ENCODE measurements around the gene MTRF1L.

Gene MTRF1L

DNA sequence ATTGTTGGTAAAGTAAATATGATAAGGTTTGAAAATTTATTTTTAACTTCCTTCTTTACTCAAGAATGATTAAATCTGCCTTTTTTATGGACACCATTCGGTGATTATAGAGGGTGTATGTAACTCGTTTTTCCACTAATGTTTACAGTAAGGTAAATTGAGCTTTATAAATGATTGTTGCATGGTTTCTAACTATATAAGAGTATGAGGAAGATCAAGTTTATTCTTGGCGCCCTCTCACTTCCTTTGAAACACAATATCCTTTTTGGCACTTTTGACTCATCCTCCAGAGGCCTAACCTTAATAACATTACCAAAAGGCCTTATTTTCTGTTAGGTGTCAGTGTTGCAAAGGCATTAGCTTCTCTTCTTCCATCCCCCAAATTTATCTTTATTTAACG lies 41.8 kb upstream of the MTRF1L start:
- TF ChIP-seq CTBP1 (IDR thresholded peaks at IDR 0.05; ENCODE audit: borderline replicate concordance) (no peak), L3MBTL2 (conservative IDR thresholded peaks at IDR 0.05) (no peak), ZNF384 (IDR thresholded peaks at IDR 0.05) (no peak), FOXA1 (IDR thresholded peaks at IDR 0.05) (no peak), ARNT (IDR thresholded peaks at IDR 0.05) (no peak), LEF1 (IDR thresholded peaks at IDR 0.05; ENCODE audit: borderline replicate concordance) (no peak), SUZ12 (IDR thresholded peaks at IDR 0.05) (no peak), BHLHE40 (IDR thresholded peaks at IDR 0.05; ENCODE audit: borderline replicate concordance) (no peak)
- POLR2A ChIA-PET, result no interaction called here
- CTCF ChIA-PET, result no interaction called here
- no peak for DNase-seq (ENCODE audit: extremely low spot score)

DNA sequence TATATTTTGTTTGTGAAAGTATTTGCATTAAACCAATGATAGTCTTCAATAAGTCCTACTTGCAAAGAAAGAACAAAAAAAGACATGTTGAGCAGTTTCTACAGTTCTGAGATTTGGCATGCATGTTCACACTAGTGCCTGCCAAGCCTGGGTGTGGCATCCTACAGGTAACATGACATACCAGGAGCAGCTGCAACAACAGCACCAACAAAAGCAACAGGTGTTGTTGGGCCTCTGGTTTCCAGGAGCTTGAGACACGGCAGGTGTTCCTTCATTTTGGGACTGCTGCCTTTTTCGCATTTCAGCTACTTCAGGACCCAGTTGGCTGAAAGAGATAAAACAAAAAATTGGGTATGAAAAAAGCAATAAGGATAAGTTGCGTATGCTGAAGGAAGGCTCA lies 41.2 kb upstream of the MTRF1L start:
- DNase-seq (ENCODE audit: extremely low spot score), result no peak
- TF ChIP-seq CTBP1 (IDR thresholded peaks at IDR 0.05; ENCODE audit: borderline replicate concordance) (no peak), TARDBP (IDR thresholded peaks at IDR 0.05) (no peak), FOXA1 (IDR thresholded peaks at IDR 0.05) (no peak), HDGF (IDR thresholded peaks at IDR 0.05; ENCODE audit: borderline replicate concordance) (no peak), FOXM1 (IDR thresholded peaks at IDR 0.05; ENCODE audit: borderline replicate concordance) (no peak), ARNT (IDR thresholded peaks at IDR 0.05) (no peak), SP1 (IDR thresholded peaks at IDR 0.05) (no peak), FOXK2 (IDR thresholded peaks at IDR 0.05) (no peak)
- TF ChIP-seq, protein P1, sequence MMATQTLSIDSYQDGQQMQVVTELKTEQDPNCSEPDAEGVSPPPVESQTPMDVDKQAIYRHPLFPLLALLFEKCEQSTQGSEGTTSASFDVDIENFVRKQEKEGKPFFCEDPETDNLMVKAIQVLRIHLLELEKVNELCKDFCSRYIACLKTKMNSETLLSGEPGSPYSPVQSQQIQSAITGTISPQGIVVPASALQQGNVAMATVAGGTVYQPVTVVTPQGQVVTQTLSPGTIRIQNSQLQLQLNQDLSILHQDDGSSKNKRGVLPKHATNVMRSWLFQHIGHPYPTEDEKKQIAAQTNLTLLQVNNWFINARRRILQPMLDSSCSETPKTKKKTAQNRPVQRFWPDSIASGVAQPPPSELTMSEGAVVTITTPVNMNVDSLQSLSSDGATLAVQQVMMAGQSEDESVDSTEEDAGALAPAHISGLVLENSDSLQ (IDR thresholded peaks at IDR 0.05), result no peak
- ChIA-PET POLR2A (no interaction called here), CTCF (no interaction called here)

GRCh38 chr6:153038378-153039057 lies 36.0 kb upstream of the MTRF1L start:
- no peak for DNase-seq (ENCODE audit: extremely low spot score)
- no peak for TF ChIP-seq FOXA1 (IDR thresholded peaks at IDR 0.05)
- TF ChIP-seq L3MBTL2 (conservative IDR thresholded peaks at IDR 0.05), result no peak
- no peak for TF ChIP-seq FOXK2 (IDR thresholded peaks at IDR 0.05)
- TF ChIP-seq CTBP1 (IDR thresholded peaks at IDR 0.05; ENCODE audit: borderline replicate concordance), result no peak
- no peak for TF ChIP-seq TARDBP (IDR thresholded peaks at IDR 0.05)
- POLR2A ChIA-PET, result no interaction called here
- CTCF ChIA-PET, result no interaction called here

GRCh38 chr6:153034139-153034538 lies 31.6 kb upstream of the MTRF1L start:
- POLR2A ChIA-PET, result no interaction called here
- no peak for DNase-seq (ENCODE audit: extremely low spot score)
- TF ChIP-seq BHLHE40 (IDR thresholded peaks at IDR 0.05; ENCODE audit: borderline replicate concordance) (no peak), L3MBTL2 (conservative IDR thresholded peaks at IDR 0.05) (no peak), NFRKB (IDR thresholded peaks at IDR 0.05) (no peak), HDGF (IDR thresholded peaks at IDR 0.05; ENCODE audit: borderline replicate concordance) (no peak), SUZ12 (IDR thresholded peaks at IDR 0.05) (no peak), CTBP1 (IDR thresholded peaks at IDR 0.05; ENCODE audit: borderline replicate concordance) (no peak), LEF1 (IDR thresholded peaks at IDR 0.05; ENCODE audit: borderline replicate concordance) (no peak), ZNF384 (IDR thresholded peaks at IDR 0.05) (no peak), FOXA1 (IDR thresholded peaks at IDR 0.05) (no peak), SP1 (IDR thresholded peaks at IDR 0.05) (no peak), FOXK2 (IDR thresholded peaks at IDR 0.05) (no peak), ARNT (IDR thresholded peaks at IDR 0.05) (no peak), TARDBP (IDR thresholded peaks at IDR 0.05) (no peak), FOXM1 (IDR thresholded peaks at IDR 0.05; ENCODE audit: borderline replicate concordance) (no peak), ELF4 (IDR thresholded peaks at IDR 0.05) (no peak)
- TF ChIP-seq, protein P1 (IDR thresholded peaks at IDR 0.05), result no peak
- CTCF ChIA-PET, result no interaction called here

DNA sequence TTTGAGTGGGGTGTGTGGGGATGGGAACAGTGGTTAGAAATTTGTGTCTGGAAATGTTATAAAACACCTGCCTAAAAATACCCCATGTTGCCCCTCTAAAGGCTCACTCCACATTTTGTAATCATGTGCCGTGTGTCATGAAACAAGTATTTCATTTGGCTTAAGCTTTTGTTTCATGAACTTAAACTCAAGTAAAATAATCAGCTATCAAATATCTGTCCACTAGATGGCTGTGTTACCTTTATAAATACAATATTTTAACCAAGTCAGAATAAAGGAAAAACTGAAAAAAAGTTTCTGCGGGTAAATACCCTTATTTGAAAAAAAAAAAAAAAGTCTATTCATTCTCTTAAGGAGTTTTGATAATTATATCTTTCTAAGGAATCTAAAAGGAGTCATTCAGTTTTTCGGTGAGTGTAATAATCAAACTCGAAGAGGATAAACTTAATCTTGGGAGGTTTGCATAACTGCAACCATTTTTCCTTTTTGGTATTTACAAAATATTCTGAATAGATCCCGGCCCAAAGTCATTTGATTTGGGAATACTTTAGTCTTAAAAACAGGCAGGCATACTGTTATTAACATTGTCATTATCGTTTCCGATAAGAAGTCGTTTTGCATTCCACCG lies 29.9 kb upstream of the MTRF1L start:
- POLR2A ChIA-PET, result no interaction called here
- DNase-seq (ENCODE audit: extremely low spot score), result no peak

GRCh38 chr6:153031335-153031955 lies 28.9 kb upstream of the MTRF1L start:
- POLR2A ChIA-PET, result no interaction called here

More for the DNA sequence above, 29.9 kb upstream of the MTRF1L start:
- peak; percentile 58 for TF ChIP-seq ZNF384 (IDR thresholded peaks at IDR 0.05)
- TF ChIP-seq SUZ12 (IDR thresholded peaks at IDR 0.05), result no peak
- CTCF ChIA-PET, result interaction anchor here (0.7 to 1.0 kb wide), 2 partner anchors 76 to 199 kb away, joined by 3 read pairs; no protein-coding TSS in a partner anchor

More at GRCh38 chr6:153031335-153031955, 28.9 kb upstream of the MTRF1L start:
- DNase-seq (ENCODE audit: extremely low spot score), result no peak
- no peak for TF ChIP-seq SUZ12 (IDR thresholded peaks at IDR 0.05)
- TF ChIP-seq FOXM1 (IDR thresholded peaks at IDR 0.05; ENCODE audit: borderline replicate concordance), result no peak
- TF ChIP-seq L3MBTL2 (conservative IDR thresholded peaks at IDR 0.05), result no peak
- TF ChIP-seq ARNT (IDR thresholded peaks at IDR 0.05), result no peak
- TF ChIP-seq CTBP1 (IDR thresholded peaks at IDR 0.05; ENCODE audit: borderline replicate concordance), result no peak
- no peak for TF ChIP-seq TARDBP (IDR thresholded peaks at IDR 0.05)
- TF ChIP-seq, protein P1 (IDR thresholded peaks at IDR 0.05), result no peak
- no peak for TF ChIP-seq FOXK2 (IDR thresholded peaks at IDR 0.05)
- no peak for TF ChIP-seq SP1 (IDR thresholded peaks at IDR 0.05)
- no peak for TF ChIP-seq HDGF (IDR thresholded peaks at IDR 0.05; ENCODE audit: borderline replicate concordance)
- no peak for TF ChIP-seq FOXA1 (IDR thresholded peaks at IDR 0.05)
- no peak for TF ChIP-seq BHLHE40 (IDR thresholded peaks at IDR 0.05; ENCODE audit: borderline replicate concordance)
- CTCF ChIA-PET, result interaction anchor here (0.6 to 1.3 kb wide), 3 partner anchors 12 to 281 kb away, joined by 3 read pairs; no protein-coding TSS in a partner anchor
